Colonic mucosa (tissue), 4 donors: ENCODE results near the gene UBL4A. TPM values are rescaled to one million over a fixed set of nuclear protein-coding genes. Genes with fewer than 3 reads are reported as not detected.
A peak's percentile ranks its signal among the peaks of the same experiment; 100 is the strongest.

Experiments
- DNase-seq: peaks from one replicate; pipeline ENCODE4 v3.0.0-alpha.2; 2020
- H3K27ac ChIP-seq: fragments of 200-600 bp; one replicate; pipeline ENCODE4 v1.8.0; 2021
- H3K27me3 ChIP-seq: fragments of 200-600 bp; one replicate; pipeline ENCODE4 v1.8.0; 2021
- H3K36me3 ChIP-seq: fragments of 200-600 bp; one replicate; pipeline ENCODE4 v1.8.0; 2021
- H3K4me1 ChIP-seq: fragments of 200-600 bp; one replicate; pipeline ENCODE4 v1.8.0; 2021; ENCODE audit warnings: mild to moderate bottlenecking
- H3K4me3 ChIP-seq: fragments of 200-600 bp; one replicate; pipeline ENCODE4 v1.8.0; 2021
- H3K9ac ChIP-seq, 2 donors: one replicate each; pipeline ENCODE4 v1.7.0; 2013; ENCODE audit warnings: control low read depth in 2 of 2, low read depth in 2 of 2, low read length in 2 of 2
- H3K9me3 ChIP-seq: fragments of 200-600 bp; one replicate; pipeline ENCODE4 v1.8.0; 2021
- intact Hi-C: fragments of 100-400 bp; cut with DNase I; formaldehyde crosslinking; loops from one replicate; pipeline ENCODE4 v1.14.1; 2022
- total RNA-seq, 2 donors: library from RNA; stranded (reverse); fragmentation: NEBNext Ultra II Directional in 1 of 2; extraction: Animal tissue kit (Norgen Biotek cat#: 25700) in 1 of 2; gene quantifications; one replicate each; pipeline ENCODE4 v1.2.1, GENCODE V29; 2021
- TF ChIP-seq, protein P1 (sequence below): fragments of 200-600 bp; IDR thresholded peaks from one replicate; pipeline ENCODE4 v1.8.0; 2022; ENCODE audit warnings: antibody characterized with exemption, mild to moderate bottlenecking
- donor health status: healthy.
- donor health status: DM: no; HTN: no; CAD: no.
- donor health status: DM: no; HTN: no; CAD: no.

The UBL4A gene
- total RNA-seq, 2 donors from 2014 or later, result 24.7 to 40.9 TPM

- intact Hi-C loops, result no loop called here
- Histone ChIP-seq H3K27me3 (no peaks in the 10 kb centered on the region), H3K9me3 (no peaks in the 10 kb centered on the region), H3K27ac (peak within 1 kb of the TSS; percentile 65), H3K4me1 (no peaks in the 10 kb centered on the region), H3K4me3 (peak within 1 kb of the TSS; percentile 54), H3K9ac (peak within 1 kb of the TSS; percentile 72 to 81), H3K36me3 (peaks cover 7% of the 10 kb centered on the region)
- TF ChIP-seq, protein P1, sequence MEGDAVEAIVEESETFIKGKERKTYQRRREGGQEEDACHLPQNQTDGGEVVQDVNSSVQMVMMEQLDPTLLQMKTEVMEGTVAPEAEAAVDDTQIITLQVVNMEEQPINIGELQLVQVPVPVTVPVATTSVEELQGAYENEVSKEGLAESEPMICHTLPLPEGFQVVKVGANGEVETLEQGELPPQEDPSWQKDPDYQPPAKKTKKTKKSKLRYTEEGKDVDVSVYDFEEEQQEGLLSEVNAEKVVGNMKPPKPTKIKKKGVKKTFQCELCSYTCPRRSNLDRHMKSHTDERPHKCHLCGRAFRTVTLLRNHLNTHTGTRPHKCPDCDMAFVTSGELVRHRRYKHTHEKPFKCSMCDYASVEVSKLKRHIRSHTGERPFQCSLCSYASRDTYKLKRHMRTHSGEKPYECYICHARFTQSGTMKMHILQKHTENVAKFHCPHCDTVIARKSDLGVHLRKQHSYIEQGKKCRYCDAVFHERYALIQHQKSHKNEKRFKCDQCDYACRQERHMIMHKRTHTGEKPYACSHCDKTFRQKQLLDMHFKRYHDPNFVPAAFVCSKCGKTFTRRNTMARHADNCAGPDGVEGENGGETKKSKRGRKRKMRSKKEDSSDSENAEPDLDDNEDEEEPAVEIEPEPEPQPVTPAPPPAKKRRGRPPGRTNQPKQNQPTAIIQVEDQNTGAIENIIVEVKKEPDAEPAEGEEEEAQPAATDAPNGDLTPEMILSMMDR, result no peak
- DNase-seq, result peak; percentile 79
Measured at GRCh38 chrX:154443992-154444754, 42.2 kb downstream of the UBL4A start, which contains the start of gene FAM50A. FAM50A (plus strand) TSS chrX:154444141; CDS start chrX:154444236, 95 bp downstream.

- peak overlapping the region; percentile 54 for H3K4me3 ChIP-seq
- H3K27ac ChIP-seq, result peak overlapping the region; percentile 65
- intact Hi-C loops, result no loop called here
- no peaks in the 10 kb centered on the region for H3K4me1 ChIP-seq
- no peaks in the 10 kb centered on the region for H3K9me3 ChIP-seq
- no peaks in the 10 kb centered on the region for H3K27me3 ChIP-seq
- H3K36me3 ChIP-seq, result peaks cover under 1% of the 10 kb centered on the region
- H3K9ac ChIP-seq, result peak overlapping the region; percentile 46 to 72
- TF ChIP-seq, protein P1, result no peak
- no peak for DNase-seq
Measured at GRCh38 chrX:154443479-154443910, 42.9 kb downstream of the UBL4A start.

- Histone ChIP-seq H3K27ac (no peak overlapping the region), H3K27me3 (no peaks in the 10 kb centered on the region), H3K9ac (no peak overlapping the region), H3K4me1 (no peaks in the 10 kb centered on the region), H3K4me3 (no peak overlapping the region), H3K9me3 (no peaks in the 10 kb centered on the region), H3K36me3 (no peaks in the 10 kb centered on the region)
- intact Hi-C loops, result no loop called here
- TF ChIP-seq, protein P1, result no peak
- DNase-seq, result no peak
Measured at GRCh38 chrX:154441984-154442707, 44.3 kb downstream of the UBL4A start.

DNA sequence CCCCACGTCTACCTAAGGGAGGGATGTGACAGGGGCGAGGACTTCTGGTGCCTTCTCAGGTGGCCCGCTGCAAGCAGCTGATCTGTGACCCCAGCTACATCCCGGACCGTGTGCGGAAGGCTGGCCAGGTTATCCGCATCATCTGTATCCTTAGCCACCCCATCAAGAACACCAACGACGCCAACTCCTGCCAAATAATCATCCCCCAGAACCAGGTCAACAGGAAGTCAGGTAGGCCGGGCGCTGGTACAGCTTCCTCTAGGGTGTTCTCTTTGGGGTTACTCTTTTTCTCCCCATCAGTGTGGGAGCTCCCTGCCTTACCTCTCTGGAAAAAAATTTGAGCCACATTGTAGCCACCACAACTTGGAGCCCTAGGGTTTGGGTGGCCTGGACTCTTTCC is 44.9 kb downstream of the UBL4A start:
- H3K4me1 ChIP-seq, result no peaks in the 10 kb centered on the region
- no peak overlapping the region for H3K9ac ChIP-seq
- no peaks in the 10 kb centered on the region for H3K9me3 ChIP-seq
- H3K4me3 ChIP-seq, result no peak overlapping the region
- TF ChIP-seq, protein P1, result no peak
- DNase-seq, result no peak
- H3K27ac ChIP-seq, result no peak overlapping the region
- no peaks in the 10 kb centered on the region for H3K27me3 ChIP-seq
- H3K36me3 ChIP-seq, result no peaks in the 10 kb centered on the region
- intact Hi-C loops, result no loop called here

DNA sequence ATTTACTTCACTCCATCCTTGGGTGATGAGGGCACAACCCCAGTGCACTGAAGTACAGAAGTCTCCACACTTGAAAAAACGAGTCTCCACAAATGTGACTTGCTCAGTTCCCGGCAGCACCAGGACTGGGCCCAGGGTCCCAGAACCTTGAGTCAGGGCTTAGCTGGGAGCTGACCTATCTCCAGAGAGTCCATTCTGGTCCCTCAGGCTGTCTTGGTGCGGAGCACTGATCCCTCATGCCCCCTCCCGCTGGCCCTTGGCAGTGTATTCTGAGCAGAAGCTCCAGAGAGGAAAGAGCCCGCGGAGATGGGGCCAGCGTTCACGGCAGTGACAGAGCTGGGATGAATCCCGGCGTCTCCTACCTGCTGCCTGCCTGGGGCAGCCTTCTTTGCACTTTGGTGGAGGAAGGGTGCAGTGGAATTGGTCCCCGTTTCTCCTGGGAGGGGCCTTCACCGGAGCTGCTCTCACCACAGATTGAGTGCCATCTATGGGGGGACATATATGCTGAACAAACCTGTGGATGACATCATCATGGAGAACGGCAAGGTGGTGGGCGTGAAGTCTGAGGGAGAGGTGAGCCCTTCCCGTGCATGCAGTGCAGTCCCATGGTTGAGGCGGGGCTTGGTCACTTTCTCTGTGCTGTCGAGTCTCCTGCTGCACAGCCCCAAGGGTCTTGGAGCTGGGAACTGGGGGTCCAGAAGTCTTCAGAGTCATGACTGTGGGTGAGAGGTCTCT is 45.6 kb downstream of the UBL4A start:
- intact Hi-C loops, result no loop called here
- no peak overlapping the region for H3K4me3 ChIP-seq
- H3K4me1 ChIP-seq, result no peaks in the 10 kb centered on the region
- H3K9ac ChIP-seq, result no peak overlapping the region
- DNase-seq, result no peak
- no peaks in the 10 kb centered on the region for H3K36me3 ChIP-seq
- no peaks in the 10 kb centered on the region for H3K9me3 ChIP-seq
- TF ChIP-seq, protein P1, result no peak
- no peak overlapping the region for H3K27ac ChIP-seq
- no peaks in the 10 kb centered on the region for H3K27me3 ChIP-seq
